Activated naive CD4-positive, alpha-beta T cell treated with anti-CD3 and anti-CD28 coated beads for 36 hours (primary cell): ENCODE results near the gene DSC2. TPM values are rescaled to one million over a fixed set of nuclear protein-coding genes. Genes with fewer than 3 reads are reported as not detected.

Experiments
- CTCF ChIA-PET: fragments of 350-600 bp; sonication (Branson Sonifier 250); formaldehyde crosslinking; loops from one replicate; lab custom pipeline; 2021; ENCODE audit warnings: antibody characterized with exemption; lab: Charles Lee
- DNase-seq: peaks from one replicate; pipeline ENCODE4 v3.0.0-alpha.2; 2020
- H3K27ac Mint-ChIP-seq: one replicate; pipeline ENCODE4 v1.8.0; 2021; ENCODE audit warnings: mild to moderate bottlenecking, mixed read lengths
- H3K27me3 Mint-ChIP-seq: one replicate; pipeline ENCODE4 v1.8.0; 2021; ENCODE audit warnings: low read depth, mixed read lengths
- H3K36me3 Mint-ChIP-seq: one replicate; pipeline ENCODE4 v1.8.0; 2021; ENCODE audit warnings: low read depth, mixed read lengths
- H3K4me1 Mint-ChIP-seq: one replicate; pipeline ENCODE4 v1.8.0; 2021; ENCODE audit warnings: low read depth, mixed read lengths
- H3K4me3 Mint-ChIP-seq: one replicate; pipeline ENCODE4 v1.8.0; 2021; ENCODE audit warnings: mild to moderate bottlenecking, moderate library complexity, mixed read lengths
- H3K9me3 Mint-ChIP-seq: one replicate; pipeline ENCODE4 v1.8.0; 2021; ENCODE audit warnings: mixed read lengths
- intact Hi-C: fragments of 100-400 bp; cut with micrococcal nuclease; formaldehyde crosslinking; loops from one replicate; pipeline ENCODE4 v1.15.1; 2023
- total RNA-seq, 2 experiments: library from RNA; stranded (reverse); gene quantifications; one replicate each; pipeline ENCODE4 v1.2.3, GENCODE V29; 2021

The DSC2 gene
- total RNA-seq, 2 experiments from 2014 or later = 0.02 TPM; not detected in 1

- Mint-ChIP-seq H3K4me3 (no peak overlapping the region), H3K36me3 (no peaks in the 10 kb centered on the region), H3K4me1 (no peaks in the 10 kb centered on the region), H3K9me3 (peaks cover 3% of the 10 kb centered on the region), H3K27ac (no peak overlapping the region), H3K27me3 (peaks cover 2% of the 10 kb centered on the region)
- CTCF ChIA-PET = no interaction called here
- no peak for DNase-seq
- intact Hi-C loops = no loop called here
Measured at GRCh38 chr18:31091350-31091749, 10.9 kb downstream of the DSC2 start.

GRCh38 chr18:31088532-31088931 is 13.7 kb downstream of the DSC2 start:
- Mint-ChIP-seq H3K27ac (no peak overlapping the region), H3K4me1 (no peaks in the 10 kb centered on the region), H3K27me3 (peaks cover 2% of the 10 kb centered on the region), H3K36me3 (no peaks in the 10 kb centered on the region), H3K9me3 (no peaks in the 10 kb centered on the region), H3K4me3 (no peak overlapping the region)
- CTCF ChIA-PET = interaction anchor here (0.7 kb wide), 1 partner anchor 796 kb away, joined by 3 read pairs; no protein-coding TSS in a partner anchor
- intact Hi-C loops = no loop called here
- no peak for DNase-seq

GRCh38 chr18:31079973-31080372 is 22.2 kb downstream of the DSC2 start:
- Mint-ChIP-seq H3K36me3 (no peaks in the 10 kb centered on the region), H3K4me3 (no peak overlapping the region), H3K27ac (no peak overlapping the region), H3K4me1 (no peaks in the 10 kb centered on the region), H3K27me3 (no peaks in the 10 kb centered on the region), H3K9me3 (no peaks in the 10 kb centered on the region)
- DNase-seq = no peak
- intact Hi-C loops = no loop called here
- CTCF ChIA-PET = no interaction called here

- H3K4me3 Mint-ChIP-seq = no peak overlapping the region
- H3K27ac Mint-ChIP-seq = no peak overlapping the region
- H3K9me3 Mint-ChIP-seq = no peaks in the 10 kb centered on the region
- H3K4me1 Mint-ChIP-seq = no peaks in the 10 kb centered on the region
- DNase-seq = no peak
- no peaks in the 10 kb centered on the region for H3K27me3 Mint-ChIP-seq
- intact Hi-C loops = no loop called here
- no peaks in the 10 kb centered on the region for H3K36me3 Mint-ChIP-seq
- CTCF ChIA-PET = no interaction called here
Measured at GRCh38 chr18:31077878-31078277, 24.3 kb downstream of the DSC2 start.

- no peaks in the 10 kb centered on the region for H3K9me3 Mint-ChIP-seq
- no peaks in the 10 kb centered on the region for H3K36me3 Mint-ChIP-seq
- intact Hi-C loops = no loop called here
- no peak for DNase-seq
- no peak overlapping the region for H3K4me3 Mint-ChIP-seq
- CTCF ChIA-PET = no interaction called here
- H3K27me3 Mint-ChIP-seq = no peaks in the 10 kb centered on the region
- H3K27ac Mint-ChIP-seq = no peak overlapping the region
- H3K4me1 Mint-ChIP-seq = no peaks in the 10 kb centered on the region
Measured at GRCh38 chr18:31072175-31072574, 30.0 kb downstream of the DSC2 start.

- Mint-ChIP-seq H3K27ac (no peak overlapping the region), H3K36me3 (no peaks in the 10 kb centered on the region), H3K9me3 (no peaks in the 10 kb centered on the region), H3K4me3 (no peak overlapping the region), H3K4me1 (no peaks in the 10 kb centered on the region), H3K27me3 (no peaks in the 10 kb centered on the region)
- CTCF ChIA-PET = no interaction called here
- no peak for DNase-seq
- intact Hi-C loops = no loop called here
Measured at GRCh38 chr18:31070206-31070605, 32.0 kb downstream of the DSC2 start.

GRCh38 chr18:31066266-31066665 is 36.0 kb downstream of the DSC2 start:
- H3K36me3 Mint-ChIP-seq = no peaks in the 10 kb centered on the region
- no peak for DNase-seq
- H3K9me3 Mint-ChIP-seq = no peaks in the 10 kb centered on the region
- H3K4me1 Mint-ChIP-seq = peaks cover 7% of the 10 kb centered on the region
- CTCF ChIA-PET = interaction anchor here (0.5 kb wide), 1 partner anchor 225 kb away, joined by 4 read pairs; no protein-coding TSS in a partner anchor
- H3K27me3 Mint-ChIP-seq = no peaks in the 10 kb centered on the region
- no peak overlapping the region for H3K4me3 Mint-ChIP-seq
- intact Hi-C loops = no loop called here
- H3K27ac Mint-ChIP-seq = no peak overlapping the region

- CTCF ChIA-PET = no interaction called here
- Mint-ChIP-seq H3K27ac (no peak overlapping the region), H3K4me3 (no peak overlapping the region), H3K9me3 (no peaks in the 10 kb centered on the region), H3K27me3 (no peaks in the 10 kb centered on the region), H3K36me3 (no peaks in the 10 kb centered on the region), H3K4me1 (peaks cover 7% of the 10 kb centered on the region)
- DNase-seq = no peak
- intact Hi-C loops = no loop called here
Measured at GRCh38 chr18:31065036-31065773, 37.0 kb downstream of the DSC2 start.

- Mint-ChIP-seq H3K4me1 (peaks cover 7% of the 10 kb centered on the region), H3K27ac (no peak overlapping the region), H3K27me3 (no peaks in the 10 kb centered on the region), H3K36me3 (no peaks in the 10 kb centered on the region), H3K9me3 (no peaks in the 10 kb centered on the region), H3K4me3 (no peak overlapping the region)
- intact Hi-C loops = no loop called here
- CTCF ChIA-PET = no interaction called here
- DNase-seq = peak; percentile 40
Measured at GRCh38 chr18:31064130-31064529, 38.1 kb downstream of the DSC2 start.

- CTCF ChIA-PET = no interaction called here
- Mint-ChIP-seq H3K4me1 (peaks cover 7% of the 10 kb centered on the region), H3K27ac (no peak overlapping the region), H3K9me3 (no peaks in the 10 kb centered on the region), H3K36me3 (no peaks in the 10 kb centered on the region), H3K27me3 (no peaks in the 10 kb centered on the region), H3K4me3 (no peak overlapping the region)
- no peak for DNase-seq
- intact Hi-C loops = no loop called here
Measured at GRCh38 chr18:31061945-31062344, 40.3 kb downstream of the DSC2 start.

- H3K9me3 Mint-ChIP-seq = peaks cover 6% of the 10 kb centered on the region
Measured at GRCh38 chr18:31058897-31059296, 43.3 kb downstream of the DSC2 start.

GRCh38 chr18:31057917-31058316 is 44.3 kb downstream of the DSC2 start:
- Mint-ChIP-seq H3K36me3 (no peaks in the 10 kb centered on the region), H3K4me1 (peaks cover 2% of the 10 kb centered on the region), H3K27ac (no peak overlapping the region), H3K9me3 (peaks cover 7% of the 10 kb centered on the region), H3K27me3 (no peaks in the 10 kb centered on the region), H3K4me3 (no peak overlapping the region)
- intact Hi-C loops = no loop called here
- DNase-seq = no peak
- CTCF ChIA-PET = no interaction called here

More at GRCh38 chr18:31058897-31059296, 43.3 kb downstream of the DSC2 start:
- Mint-ChIP-seq H3K27ac (no peak overlapping the region), H3K36me3 (no peaks in the 10 kb centered on the region), H3K4me3 (no peak overlapping the region), H3K4me1 (peaks cover 3% of the 10 kb centered on the region), H3K27me3 (no peaks in the 10 kb centered on the region)
- intact Hi-C loops = no loop called here
- no peak for DNase-seq
- CTCF ChIA-PET = no interaction called here

GRCh38 chr18:31057051-31057450 is 45.2 kb downstream of the DSC2 start:
- Mint-ChIP-seq H3K27me3 (no peaks in the 10 kb centered on the region), H3K36me3 (no peaks in the 10 kb centered on the region), H3K4me3 (no peak overlapping the region), H3K27ac (no peak overlapping the region), H3K4me1 (no peaks in the 10 kb centered on the region), H3K9me3 (peaks cover 7% of the 10 kb centered on the region)
- no peak for DNase-seq
- CTCF ChIA-PET = no interaction called here
- intact Hi-C loops = no loop called here
